Keratinocyte (primary cell): ENCODE data around the gene GSTM1.

ENCODE experiments used
- EZH2 ChIP-seq: IDR thresholded peaks from one replicate; pipeline ENCODE4 v1.6.1; 2012; ENCODE audit warnings: inconsistent platforms, mild to moderate bottlenecking, low read length, moderate library complexity
- TF ChIP-seq, protein P1 (sequence below), 3 experiments: IDR thresholded peaks in 1 of 3; conservative IDR thresholded peaks in 1 of 3; optimal IDR thresholded peaks in 1 of 3; 2 replicates in 2 of 3; 3 replicates in 1 of 3; pipeline versions ENCODE3 to v1.5.1; 2011; ENCODE audit warnings: low read length in 3 of 3, mild to moderate bottlenecking in 3 of 3, moderate library complexity in 2 of 3, control low read depth in 1 of 3, inconsistent platforms in 1 of 3; ENCODE audit not compliant: insufficient read depth in 2 of 3; ENCODE audit errors: extremely low read depth in 1 of 3

DNA sequence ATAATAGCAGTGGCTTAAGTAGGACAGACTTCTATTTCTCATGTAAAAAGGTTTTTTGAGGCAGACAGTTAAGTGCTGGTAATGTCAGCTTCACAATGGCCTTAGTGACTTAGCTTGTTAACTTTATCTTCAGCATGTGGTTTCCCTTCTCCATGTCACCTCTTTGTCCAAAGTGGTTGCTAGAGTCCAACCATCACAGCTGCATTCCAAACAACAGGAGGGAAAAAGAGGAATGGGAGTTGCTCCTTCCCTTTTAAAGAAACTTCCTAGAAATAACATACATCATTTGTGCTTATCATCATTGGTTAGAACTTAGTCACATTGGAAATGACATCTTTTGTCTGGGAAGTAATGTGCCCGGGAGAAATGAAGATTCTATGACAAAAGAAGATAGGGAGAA is 34.4 kb downstream of the GSTM1 start:
- TF ChIP-seq, protein P1, sequence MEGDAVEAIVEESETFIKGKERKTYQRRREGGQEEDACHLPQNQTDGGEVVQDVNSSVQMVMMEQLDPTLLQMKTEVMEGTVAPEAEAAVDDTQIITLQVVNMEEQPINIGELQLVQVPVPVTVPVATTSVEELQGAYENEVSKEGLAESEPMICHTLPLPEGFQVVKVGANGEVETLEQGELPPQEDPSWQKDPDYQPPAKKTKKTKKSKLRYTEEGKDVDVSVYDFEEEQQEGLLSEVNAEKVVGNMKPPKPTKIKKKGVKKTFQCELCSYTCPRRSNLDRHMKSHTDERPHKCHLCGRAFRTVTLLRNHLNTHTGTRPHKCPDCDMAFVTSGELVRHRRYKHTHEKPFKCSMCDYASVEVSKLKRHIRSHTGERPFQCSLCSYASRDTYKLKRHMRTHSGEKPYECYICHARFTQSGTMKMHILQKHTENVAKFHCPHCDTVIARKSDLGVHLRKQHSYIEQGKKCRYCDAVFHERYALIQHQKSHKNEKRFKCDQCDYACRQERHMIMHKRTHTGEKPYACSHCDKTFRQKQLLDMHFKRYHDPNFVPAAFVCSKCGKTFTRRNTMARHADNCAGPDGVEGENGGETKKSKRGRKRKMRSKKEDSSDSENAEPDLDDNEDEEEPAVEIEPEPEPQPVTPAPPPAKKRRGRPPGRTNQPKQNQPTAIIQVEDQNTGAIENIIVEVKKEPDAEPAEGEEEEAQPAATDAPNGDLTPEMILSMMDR (optimal IDR thresholded peaks at IDR 0.05 in 1 of 3, IDR thresholded peaks at IDR 0.05 in 1 of 3, conservative IDR thresholded peaks at IDR 0.05 in 1 of 3; ENCODE audit: extremely low read depth in 1 of 3, insufficient read depth in 2 of 3, low read length in 3 of 3): no peak
- TF ChIP-seq EZH2: no peak
